Sigmoid colon (tissue), 4 donors: ENCODE results near the gene LAMTOR3.

ENCODE experiments used
- EP300 ChIP-seq, 4 donors: sonication (generic); formaldehyde crosslinking; IDR thresholded peaks; one replicate each; pipeline ENCODE4 v1.6.1; 2017; ENCODE audit warnings: antibody characterized with exemption in 4 of 4
- POLR2A ChIP-seq, 2 donors: fragments of 450-650 bp; IDR thresholded peaks; one replicate each; pipeline ENCODE4 v1.6.1; 2016; ENCODE audit warnings: antibody characterized with exemption in 2 of 2, mild to moderate bottlenecking in 2 of 2, moderate library complexity in 2 of 2
- POLR2AphosphoS5 ChIP-seq, 4 donors: sonication (generic); formaldehyde crosslinking; IDR thresholded peaks; one replicate each; pipeline ENCODE4 v1.6.1; 2017; ENCODE audit warnings: antibody characterized with exemption in 4 of 4
- TF ChIP-seq, protein P1 (sequence below), 4 experiments: fragments of 450-650 bp in 3 of 4; fragments of 200-600 bp in 1 of 4; IDR thresholded peaks; one replicate each; pipeline ENCODE4 v1.5.1; 2016 to 2019; ENCODE audit warnings: antibody characterized with exemption in 4 of 4, mild to moderate bottlenecking in 3 of 4, moderate library complexity in 2 of 4

DNA sequence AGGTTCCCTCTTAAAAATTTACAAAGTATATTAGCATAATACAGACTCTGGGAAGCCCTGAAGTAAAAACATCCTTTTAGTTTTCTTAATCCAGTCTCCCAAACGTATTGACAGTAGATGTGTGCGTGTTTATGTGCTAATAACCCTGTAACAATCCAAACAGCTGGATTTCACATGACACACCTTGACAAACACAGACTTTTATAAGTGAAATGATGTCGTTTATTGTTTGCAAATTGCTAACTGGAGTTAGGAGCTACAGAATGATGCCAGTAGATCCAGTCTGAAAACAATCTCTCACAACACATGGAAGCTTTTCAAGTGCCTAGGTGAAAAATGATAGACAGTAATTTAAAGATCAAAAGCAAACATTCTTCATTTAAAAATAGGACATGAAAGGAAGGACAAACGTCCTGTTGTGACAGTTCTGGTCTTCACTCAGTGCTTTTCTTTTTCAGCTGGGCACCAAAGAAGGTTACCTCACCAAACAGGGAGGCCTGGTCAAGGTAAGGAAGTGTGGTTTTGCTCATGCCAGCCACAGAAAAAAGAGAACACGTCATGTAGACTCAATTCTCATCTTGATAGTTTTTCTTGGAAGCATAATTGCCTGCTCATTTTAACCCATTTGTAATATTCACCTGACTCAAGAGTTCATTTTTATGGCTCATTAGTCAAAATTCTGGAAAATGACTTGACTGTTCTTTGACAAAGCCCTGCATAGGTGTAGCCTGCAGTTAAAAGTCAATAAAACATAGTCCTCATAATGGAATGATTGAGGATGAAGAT, 32.9 kb downstream of the LAMTOR3 start:
- TF ChIP-seq, protein P1, sequence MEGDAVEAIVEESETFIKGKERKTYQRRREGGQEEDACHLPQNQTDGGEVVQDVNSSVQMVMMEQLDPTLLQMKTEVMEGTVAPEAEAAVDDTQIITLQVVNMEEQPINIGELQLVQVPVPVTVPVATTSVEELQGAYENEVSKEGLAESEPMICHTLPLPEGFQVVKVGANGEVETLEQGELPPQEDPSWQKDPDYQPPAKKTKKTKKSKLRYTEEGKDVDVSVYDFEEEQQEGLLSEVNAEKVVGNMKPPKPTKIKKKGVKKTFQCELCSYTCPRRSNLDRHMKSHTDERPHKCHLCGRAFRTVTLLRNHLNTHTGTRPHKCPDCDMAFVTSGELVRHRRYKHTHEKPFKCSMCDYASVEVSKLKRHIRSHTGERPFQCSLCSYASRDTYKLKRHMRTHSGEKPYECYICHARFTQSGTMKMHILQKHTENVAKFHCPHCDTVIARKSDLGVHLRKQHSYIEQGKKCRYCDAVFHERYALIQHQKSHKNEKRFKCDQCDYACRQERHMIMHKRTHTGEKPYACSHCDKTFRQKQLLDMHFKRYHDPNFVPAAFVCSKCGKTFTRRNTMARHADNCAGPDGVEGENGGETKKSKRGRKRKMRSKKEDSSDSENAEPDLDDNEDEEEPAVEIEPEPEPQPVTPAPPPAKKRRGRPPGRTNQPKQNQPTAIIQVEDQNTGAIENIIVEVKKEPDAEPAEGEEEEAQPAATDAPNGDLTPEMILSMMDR (IDR thresholded peaks at IDR 0.05), result no peak
- TF ChIP-seq POLR2A (IDR thresholded peaks at IDR 0.05) (no peak), EP300 (IDR thresholded peaks at IDR 0.05) (no peak), POLR2AphosphoS5 (IDR thresholded peaks at IDR 0.05) (no peak)
